Measurements from ENCODE around the gene TSPAN15. TPM values are rescaled to one million over a fixed set of nuclear protein-coding genes. Genes with fewer than 3 reads are reported as not detected.
A peak's percentile ranks its signal among the peaks of the same experiment; 100 is the strongest.
"Not testable (repeated sequence)": the region's sequence is repeated elsewhere in the genome, so short reads cannot be mapped to it uniquely, and the experiment has no call there.

The TSPAN15 gene
- total and polyA plus RNA-seq, 9 donors: 2.8 to 13.7 (median 5.6) TPM

GRCh38 chr10:69481811-69482524, 30.7 kb downstream of the TSPAN15 start:
- WGBS, 3 donors: 87 to 89% (median 89%) methylated on average over 4 of the region's 4 CpGs
- H3K9me3 ChIP-seq: no peaks in the 10 kb centered on the region
- no peak for DNase-seq

GRCh38 chr10:69483963-69484362, 32.7 kb downstream of the TSPAN15 start:
- 89 to 93% (median 91%) methylated on average over 5 of the region's 5 CpGs for WGBS, 3 donors
- H3K4me3 ChIP-seq: no peak overlapping the region
- intact Hi-C loops (cut with DNase I): no loop called here
- H3K27me3 ChIP-seq: no peaks in the 10 kb centered on the region
- TF ChIP-seq EP300 (IDR thresholded peaks at IDR 0.05): no peak
- TF ChIP-seq POLR2A (IDR thresholded peaks at IDR 0.05): no peak
- TF ChIP-seq CTCF (IDR thresholded peaks at IDR 0.05): no peak
- peaks cover 2% of the 10 kb centered on the region for H3K4me1 ChIP-seq (ENCODE audit: insufficient read depth)
- no peak overlapping the region for H3K27ac ChIP-seq
- H3K36me3 ChIP-seq: no peaks in the 10 kb centered on the region
- no peaks in the 10 kb centered on the region for H3K9me3 ChIP-seq
- DNase-seq: no peak

More at GRCh38 chr10:69481811-69482524, 30.7 kb downstream of the TSPAN15 start:
- Histone ChIP-seq H3K4me3 (no peak overlapping the region), H3K27me3 (no peaks in the 10 kb centered on the region), H3K36me3 (no peaks in the 10 kb centered on the region), H3K27ac (no peak overlapping the region), H3K4me1 (ENCODE audit: insufficient read depth) (peaks cover 2% of the 10 kb centered on the region)
- intact Hi-C loops (cut with DNase I): no loop called here
- TF ChIP-seq CTCF (IDR thresholded peaks at IDR 0.05): no peak
- TF ChIP-seq POLR2A (IDR thresholded peaks at IDR 0.05): no peak
- no peak for TF ChIP-seq EP300 (IDR thresholded peaks at IDR 0.05)

DNA sequence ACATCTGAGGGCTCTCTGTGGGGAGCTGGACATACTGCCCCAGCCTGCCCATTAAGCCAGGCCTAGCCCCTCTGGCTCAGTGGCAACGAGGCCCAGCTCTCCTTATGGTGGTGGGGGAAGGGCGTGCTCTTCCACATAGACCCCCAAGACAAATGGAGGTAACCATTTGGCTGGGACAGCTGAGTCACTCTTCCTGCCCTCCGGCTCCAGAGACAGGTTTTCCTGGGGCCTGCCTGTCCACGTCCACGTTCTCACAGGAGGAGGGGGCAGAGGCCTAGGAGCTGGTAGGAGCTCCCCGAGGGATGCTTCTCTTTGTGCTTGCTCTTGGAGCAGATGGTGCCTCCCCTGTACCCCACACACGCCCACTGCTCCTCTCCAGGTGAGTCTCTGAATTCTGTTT, 33.5 kb downstream of the TSPAN15 start:
- H3K4me3 ChIP-seq: no peak overlapping the region
- H3K4me1 ChIP-seq (ENCODE audit: insufficient read depth): peaks cover under 1% of the 10 kb centered on the region
- WGBS, 3 donors: 73 to 84% (median 77%) methylated on average over 7 of the region's 7 CpGs
- intact Hi-C loops (cut with DNase I): no loop called here
- no peak for TF ChIP-seq CTCF (IDR thresholded peaks at IDR 0.05)
- no peak for TF ChIP-seq EP300 (IDR thresholded peaks at IDR 0.05)
- no peak for TF ChIP-seq POLR2A (IDR thresholded peaks at IDR 0.05)
- no peaks in the 10 kb centered on the region for H3K27me3 ChIP-seq
- no peaks in the 10 kb centered on the region for H3K9me3 ChIP-seq
- DNase-seq: no peak
- H3K36me3 ChIP-seq: no peaks in the 10 kb centered on the region
- no peak overlapping the region for H3K27ac ChIP-seq

DNA sequence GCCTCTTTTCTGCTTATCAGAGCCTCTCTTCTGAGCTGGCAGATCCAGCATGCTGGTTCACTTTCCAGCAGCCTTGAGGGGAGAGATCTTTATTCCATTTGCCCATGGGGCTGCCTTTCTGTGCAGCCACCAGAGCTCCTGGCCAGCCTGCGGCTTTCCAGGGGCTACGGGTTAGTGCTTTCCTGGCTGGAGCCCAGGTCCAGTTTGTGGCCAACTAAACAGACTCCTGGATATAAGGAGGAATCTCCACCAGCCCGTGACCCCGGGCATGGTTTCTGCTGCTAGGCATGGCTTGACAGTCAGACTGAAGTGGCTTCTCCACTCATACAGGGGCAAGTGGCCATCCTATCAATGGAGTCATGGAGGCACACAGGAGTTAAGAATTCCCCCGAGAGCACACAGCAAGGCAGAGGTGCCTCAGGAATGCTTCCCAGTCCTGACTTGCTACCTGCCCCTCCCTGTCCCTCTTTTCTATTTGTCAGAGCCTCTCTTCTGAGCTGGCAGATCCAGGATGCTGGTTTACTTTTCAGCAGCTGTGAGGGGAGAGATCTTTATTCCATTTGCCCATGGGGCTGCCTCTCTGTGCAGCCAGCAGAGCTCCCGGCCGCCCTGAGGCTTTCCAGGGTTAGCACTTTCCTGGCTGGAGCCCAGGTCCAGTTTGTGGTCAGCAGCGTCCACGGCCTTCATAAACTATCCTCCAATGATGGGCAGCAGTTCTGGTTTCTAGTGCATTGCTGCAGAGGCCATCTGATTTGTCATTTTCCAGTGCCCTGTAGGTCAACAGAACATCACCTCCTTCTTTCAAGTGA, 35.9 kb downstream of the TSPAN15 start:
- no peaks in the 10 kb centered on the region for H3K4me1 ChIP-seq (ENCODE audit: insufficient read depth)
- intact Hi-C loops (cut with DNase I): no loop called here
- no peaks in the 10 kb centered on the region for H3K36me3 ChIP-seq
- H3K27me3 ChIP-seq: no peaks in the 10 kb centered on the region
- H3K27ac ChIP-seq: no peak overlapping the region
- no peak overlapping the region for H3K4me3 ChIP-seq
- no peak for TF ChIP-seq POLR2A (IDR thresholded peaks at IDR 0.05)
- no peak for TF ChIP-seq EP300 (IDR thresholded peaks at IDR 0.05)
- no peak for TF ChIP-seq CTCF (IDR thresholded peaks at IDR 0.05)
- DNase-seq: no peak
- no peaks in the 10 kb centered on the region for H3K9me3 ChIP-seq
- 46 to 53% (median 48%) methylated on average over 9 of the region's 9 CpGs for WGBS, 3 donors

GRCh38 chr10:69488149-69488844, 37.0 kb downstream of the TSPAN15 start:
- WGBS, 3 donors: 77 to 90% (median 88%) methylated on average over 4 of the region's 4 CpGs
- H3K9me3 ChIP-seq; intact Hi-C loops (cut with DNase I); H3K27ac ChIP-seq; H3K36me3 ChIP-seq; H3K4me1 ChIP-seq (ENCODE audit: insufficient read depth); H3K27me3 ChIP-seq; H3K4me3 ChIP-seq: not testable (repeated sequence)
- peak in 1 of 5 donors; percentile 1 for DNase-seq

DNA sequence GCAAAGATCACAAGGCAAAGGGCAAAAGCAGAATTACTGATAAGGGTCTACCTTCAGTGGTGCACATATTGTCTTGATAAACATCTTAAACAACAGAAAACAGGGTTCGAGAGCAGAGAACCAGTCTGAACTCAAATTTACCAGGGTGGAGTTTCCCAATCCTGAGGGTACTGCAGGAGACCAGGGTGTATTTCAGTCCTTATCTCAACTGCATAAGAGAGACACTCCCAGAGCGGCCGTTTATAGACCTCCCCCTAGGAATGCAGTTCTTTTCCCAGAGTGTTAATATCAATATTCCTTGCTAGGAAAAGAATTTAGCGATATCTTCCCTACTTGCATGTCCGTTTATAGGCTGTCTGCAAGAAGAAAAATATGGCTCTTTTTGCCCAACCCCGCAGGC, 37.6 kb downstream of the TSPAN15 start:
- H3K27me3 ChIP-seq; H3K9me3 ChIP-seq; H3K4me3 ChIP-seq; DNase-seq; H3K4me1 ChIP-seq (ENCODE audit: insufficient read depth); intact Hi-C loops (cut with DNase I); H3K27ac ChIP-seq; H3K36me3 ChIP-seq: not testable (repeated sequence)
- 70 to 83% (median 80%) methylated on average over 6 of the region's 6 CpGs for WGBS, 3 donors
